A549 (cell line): ENCODE data around the gene CIAO3.

Experiments
- CBX8 ChIP-seq: fragments of 200-600 bp; sonication (generic); IDR thresholded peaks from 2 replicates; pipeline ENCODE4 v1.6.1; 2016
- CHD4 ChIP-seq: fragments of 200-600 bp; sonication (generic); IDR thresholded peaks from 2 replicates; pipeline ENCODE4 v1.6.1; 2016; ENCODE audit warnings: antibody characterized with exemption, mild to moderate bottlenecking, borderline replicate concordance
- EP300 ChIP-seq, 2 experiments: fragments of >200 bp; sonication (Bioruptor Twin); formaldehyde crosslinking; IDR thresholded peaks; 2 replicates in 1 of 2; 3 replicates in 1 of 2; pipeline ENCODE4 v1.6.1; 2016 to 2017
- ESRRA ChIP-seq: fragments of 150-350 bp; IDR thresholded peaks from 2 replicates; pipeline ENCODE4 v1.6.1; 2014; ENCODE audit warnings: mild to moderate bottlenecking, low read length, borderline replicate concordance
- MAFK ChIP-seq: fragments of 450-650 bp; IDR thresholded peaks from 2 replicates; pipeline ENCODE4 v1.6.1; 2014; ENCODE audit not compliant: partially characterized antibody
- MAZ ChIP-seq: fragments of 150-350 bp; IDR thresholded peaks from 2 replicates; pipeline ENCODE4 v1.6.1; 2014; ENCODE audit warnings: antibody characterized with exemption, low read depth, low read length, borderline replicate concordance
- POLR2A ChIP-seq: IDR thresholded peaks from 2 replicates; pipeline ENCODE4 v1.6.1; 2012; ENCODE audit warnings: mild to moderate bottlenecking, low read length
- RFX5 ChIP-seq: fragments of 450-650 bp; IDR thresholded peaks from 2 replicates; pipeline ENCODE4 v1.7.1; 2014; ENCODE audit warnings: antibody characterized with exemption, mild to moderate bottlenecking, moderate library complexity
- TF ChIP-seq, protein P1 (sequence below): fragments of >200 bp; sonication (Bioruptor Twin); formaldehyde crosslinking; IDR thresholded peaks from 3 replicates; pipeline ENCODE4 v1.5.1; 2016

DNA sequence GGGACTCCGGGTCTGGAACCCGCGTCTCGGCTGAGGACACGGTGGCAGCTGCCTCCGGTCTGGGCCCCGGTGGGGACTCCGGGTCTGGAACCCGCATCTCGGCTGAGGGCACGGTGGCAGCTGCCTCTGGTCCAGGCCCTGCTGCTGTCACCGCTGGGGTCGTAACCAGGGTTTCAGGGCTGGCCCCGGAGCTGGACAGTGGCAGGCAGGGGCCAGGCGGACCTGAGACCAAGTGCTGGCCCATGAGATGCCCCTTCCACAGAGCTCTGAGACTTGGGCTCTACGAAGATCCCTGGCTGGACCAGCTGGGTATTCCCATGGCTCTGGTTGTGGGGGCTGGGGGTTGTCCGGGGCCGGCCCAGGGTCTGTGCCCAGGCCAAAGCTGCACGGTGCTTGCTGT, 43.6 kb upstream of the CIAO3 start:
- TF ChIP-seq CHD4 (no peak), POLR2A (no peak), RFX5 (no peak), EP300 (IDR thresholded peaks at IDR 0.05) (no peak), CBX8 (no peak), ESRRA (no peak), MAZ (no peak), MAFK (no peak)
- TF ChIP-seq, protein P1, sequence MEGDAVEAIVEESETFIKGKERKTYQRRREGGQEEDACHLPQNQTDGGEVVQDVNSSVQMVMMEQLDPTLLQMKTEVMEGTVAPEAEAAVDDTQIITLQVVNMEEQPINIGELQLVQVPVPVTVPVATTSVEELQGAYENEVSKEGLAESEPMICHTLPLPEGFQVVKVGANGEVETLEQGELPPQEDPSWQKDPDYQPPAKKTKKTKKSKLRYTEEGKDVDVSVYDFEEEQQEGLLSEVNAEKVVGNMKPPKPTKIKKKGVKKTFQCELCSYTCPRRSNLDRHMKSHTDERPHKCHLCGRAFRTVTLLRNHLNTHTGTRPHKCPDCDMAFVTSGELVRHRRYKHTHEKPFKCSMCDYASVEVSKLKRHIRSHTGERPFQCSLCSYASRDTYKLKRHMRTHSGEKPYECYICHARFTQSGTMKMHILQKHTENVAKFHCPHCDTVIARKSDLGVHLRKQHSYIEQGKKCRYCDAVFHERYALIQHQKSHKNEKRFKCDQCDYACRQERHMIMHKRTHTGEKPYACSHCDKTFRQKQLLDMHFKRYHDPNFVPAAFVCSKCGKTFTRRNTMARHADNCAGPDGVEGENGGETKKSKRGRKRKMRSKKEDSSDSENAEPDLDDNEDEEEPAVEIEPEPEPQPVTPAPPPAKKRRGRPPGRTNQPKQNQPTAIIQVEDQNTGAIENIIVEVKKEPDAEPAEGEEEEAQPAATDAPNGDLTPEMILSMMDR = no peak
